Left kidney (tissue), 8 donors: ENCODE results near the gene COQ6. TPM values are rescaled to one million over a fixed set of nuclear protein-coding genes. Genes with fewer than 3 reads are reported as not detected.
"Not testable (repeated sequence)": the region's sequence is repeated elsewhere in the genome, so short reads cannot be mapped to it uniquely, and the experiment has no call there.

Experiments
- DNase-seq: peaks from one replicate; pipeline ENCODE4 v3.0.0-alpha.2; 2013
- long read RNA-seq, 8 donors: transcript quantifications; one replicate each; lab custom pipeline, GENCODE V29; 2026
- polyA plus RNA-seq: library from polyadenylated mRNA; unstranded; fragments of 120-200 nt; gene quantifications from one replicate; pipeline ENCODE4 v1.2.1, GENCODE V29; 2013; ENCODE audit not compliant: insufficient read length

The COQ6 gene
- polyA plus RNA-seq: 39.0 TPM
- long read RNA-seq, donor 1, transcript COQ6-201 (12 exons, 2,118 nt): major isoform, 8 of 17 reads
- long read RNA-seq, donor 1, partial matches to known transcripts: 8 of 17 reads
- long read RNA-seq, donor 1, other reads (novel, unspliced or antisense): 0 of 17 reads
- long read RNA-seq, donor 2, transcript COQ6-201 (12 exons, 2,118 nt): major isoform, 6 of 18 reads
- long read RNA-seq, donor 2, partial matches to known transcripts: 10 of 18 reads
- long read RNA-seq, donor 2, other reads (novel, unspliced or antisense): 0 of 18 reads
- long read RNA-seq, donor 3, transcript COQ6-201 (12 exons, 2,118 nt): major isoform, 5 of 36 reads
- long read RNA-seq, donor 3, partial matches to known transcripts: 29 of 36 reads
- long read RNA-seq, donor 3, other reads (novel, unspliced or antisense): 0 of 36 reads
- long read RNA-seq, donor 4: 0 reads
- long read RNA-seq, donor 5, transcript COQ6-201 (12 exons, 2,118 nt): major isoform, 7 of 9 reads
- long read RNA-seq, donor 5, partial matches to known transcripts: 0 of 9 reads
- long read RNA-seq, donor 5, other reads (novel, unspliced or antisense): 0 of 9 reads
- long read RNA-seq, donor 6, transcript COQ6-201 (12 exons, 2,118 nt): major isoform, 10 of 18 reads
- long read RNA-seq, donor 6, partial matches to known transcripts: 8 of 18 reads
- long read RNA-seq, donor 6, other reads (novel, unspliced or antisense): 0 of 18 reads
- long read RNA-seq, donor 7, transcript COQ6-201 (12 exons, 2,118 nt): major isoform, 9 of 13 reads
- long read RNA-seq, donor 7, partial matches to known transcripts: 0 of 13 reads
- long read RNA-seq, donor 7, other reads (novel, unspliced or antisense): 0 of 13 reads
- long read RNA-seq, donor 8, partial matches to known transcripts: 0 of 5 reads
- long read RNA-seq, donor 8, other reads (novel, unspliced or antisense): 0 of 5 reads

DNA sequence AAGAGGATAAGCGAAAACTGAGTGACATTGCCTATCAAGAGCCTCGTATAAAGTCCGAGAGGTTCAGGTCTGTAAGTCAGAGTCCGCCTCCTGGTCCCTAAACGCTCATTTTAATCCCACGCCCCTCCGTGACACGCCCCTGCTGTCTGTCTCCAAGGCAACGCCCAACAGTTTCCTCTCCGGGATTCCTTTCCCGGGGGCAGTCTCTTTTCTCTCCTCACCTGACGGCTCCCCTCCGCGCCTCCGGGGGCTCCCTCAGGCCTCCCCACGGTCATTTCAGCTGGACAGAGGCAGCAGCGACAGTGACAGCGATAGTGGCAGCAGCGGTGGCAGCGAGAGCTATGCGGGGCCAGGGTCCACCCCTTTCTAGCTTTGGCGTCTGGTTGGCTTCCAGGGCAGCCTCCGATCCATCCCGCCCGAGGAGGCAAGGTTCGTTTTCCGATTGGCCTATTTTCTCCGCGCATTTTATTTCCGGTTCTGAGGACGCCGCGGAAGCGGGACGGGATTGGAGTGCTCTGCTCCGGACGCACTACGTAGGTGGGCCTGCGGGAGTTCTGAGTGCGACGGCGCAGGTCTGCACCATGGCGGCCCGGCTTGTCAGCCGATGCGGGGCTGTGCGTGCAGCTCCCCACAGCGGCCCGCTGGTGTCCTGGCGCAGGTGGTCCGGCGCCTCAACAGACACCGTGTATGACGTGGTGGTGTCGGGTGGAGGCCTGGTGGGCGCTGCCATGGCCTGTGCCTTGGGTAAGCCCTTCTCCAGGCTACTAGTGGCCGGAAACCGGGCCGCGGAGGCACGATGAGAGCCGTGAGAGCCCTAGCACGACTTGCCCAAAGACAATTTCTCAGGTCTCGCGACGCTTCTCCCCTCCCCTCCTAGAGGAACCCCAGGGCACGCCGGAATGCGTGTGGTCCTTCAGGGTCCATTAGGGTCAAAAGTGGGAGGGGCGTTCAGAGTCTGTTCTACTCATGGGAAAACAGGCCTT lies at the start of gene COQ6, which contains the start of gene FAM161B:
TSS of gene COQ6 (plus strand) at position 551 of the 983 bp plus-strand sequence. CDS start at position 582, 31 bp downstream.
TSS of gene FAM161B (minus strand) at position 343 of the 983 bp plus-strand sequence. CDS start at position 275, 68 bp downstream.
- peak; percentile 97 for DNase-seq

- no peak for DNase-seq
Observed at GRCh38 chr14:73903028-73903427, 47.1 kb upstream of the COQ6 start.

- DNase-seq: no peak
Observed at GRCh38 chr14:73909681-73910080, 40.4 kb upstream of the COQ6 start.

DNA sequence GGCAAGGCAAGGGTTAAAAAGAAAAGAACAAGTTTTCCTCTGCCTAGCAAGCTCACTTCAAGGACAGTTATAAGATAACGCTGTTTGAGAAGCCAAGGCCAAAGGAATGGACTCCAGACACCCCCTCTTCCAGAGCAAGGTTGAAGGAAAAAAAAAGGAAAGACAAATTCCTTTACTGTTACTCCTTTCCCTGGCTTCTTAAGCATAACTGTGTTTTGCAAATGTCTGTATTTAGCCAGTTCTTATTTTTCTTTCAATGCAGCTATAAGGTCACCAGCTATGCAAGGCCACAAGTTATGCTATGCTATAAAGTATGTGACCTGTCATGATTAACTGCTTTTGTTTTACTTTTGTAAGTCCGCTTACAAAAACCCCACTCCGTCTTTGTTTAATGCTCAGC lies 36.8 kb upstream of the COQ6 start:
- no peak for DNase-seq

DNA sequence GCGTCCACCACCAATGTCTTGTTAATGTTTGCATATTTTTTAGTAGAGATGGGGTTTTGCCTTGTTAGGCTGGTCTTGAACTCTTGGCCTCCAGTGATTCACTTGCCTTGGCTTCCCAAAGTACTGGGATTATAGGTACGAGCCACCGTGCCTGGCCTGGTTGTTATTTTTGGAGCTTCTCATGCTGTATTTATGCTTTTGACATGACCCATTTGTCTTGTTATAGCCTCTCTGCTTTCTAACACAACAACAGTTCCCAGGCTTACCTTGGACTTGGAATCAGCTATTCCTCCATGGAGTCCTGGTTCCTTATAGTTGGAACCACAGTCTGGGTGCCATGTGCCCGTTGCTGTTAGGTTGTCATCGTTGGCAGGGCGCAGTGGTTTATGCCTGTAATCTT lies 33.8 kb upstream of the COQ6 start:
- DNase-seq: no peak

DNA sequence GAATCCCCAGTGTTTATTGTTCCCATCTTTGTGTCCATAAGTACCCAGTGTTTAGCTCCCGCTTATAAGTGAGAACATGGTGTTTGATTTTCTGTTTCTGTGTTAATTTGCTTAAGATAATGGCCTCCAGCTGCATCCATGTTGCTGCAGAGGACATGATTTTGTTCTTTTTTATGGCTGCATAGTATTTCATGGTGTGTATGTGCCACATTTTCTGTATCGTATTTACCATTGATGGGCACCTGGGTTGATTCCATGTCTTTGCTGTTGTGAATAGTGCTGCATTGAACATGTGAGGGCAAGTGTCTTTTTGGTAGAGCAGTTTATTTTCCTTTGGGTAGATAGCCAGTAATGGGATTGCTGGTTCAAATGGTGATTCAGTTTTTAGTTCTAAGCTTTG lies 30.6 kb upstream of the COQ6 start:
- DNase-seq: not testable (repeated sequence)

DNA sequence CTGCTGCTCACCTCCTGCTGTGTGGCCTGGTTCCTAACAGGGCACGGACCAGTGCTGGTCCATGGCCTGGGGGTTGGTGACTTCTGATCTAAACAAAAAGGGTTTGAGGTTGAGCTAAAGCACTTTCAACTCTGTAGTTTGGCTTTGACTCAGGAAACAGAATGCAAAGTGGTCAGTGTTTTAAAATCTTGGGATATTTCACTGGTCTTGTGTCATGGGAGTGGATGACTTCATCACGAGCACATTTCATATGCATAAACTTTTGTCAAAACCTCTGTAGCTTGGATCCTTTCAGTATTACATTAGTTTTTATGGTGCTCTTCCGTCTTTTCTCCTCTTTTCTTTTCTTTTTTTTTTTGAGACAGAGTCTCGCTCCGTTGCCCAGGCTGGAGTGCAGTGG lies 25.8 kb upstream of the COQ6 start:
- DNase-seq: no peak

DNA sequence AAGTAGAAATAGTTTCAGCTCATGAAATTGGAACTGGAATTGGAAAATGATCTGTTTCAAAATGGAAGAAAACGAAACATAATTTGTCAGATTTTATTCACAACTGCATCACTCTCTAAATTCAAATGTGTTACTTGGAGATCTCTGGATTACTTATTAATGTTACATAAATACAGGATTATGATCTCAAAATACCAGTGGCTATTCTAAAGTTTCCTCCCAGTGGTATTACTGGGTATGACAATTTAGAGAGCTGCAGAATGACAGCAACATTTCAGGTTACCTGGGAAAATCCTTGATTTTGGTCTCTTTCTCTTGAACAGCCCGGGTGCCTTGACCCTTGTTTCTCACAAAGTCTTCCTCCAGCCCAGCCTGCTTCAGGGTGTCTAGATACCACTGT lies 14.4 kb upstream of the COQ6 start:
- DNase-seq: no peak

DNA sequence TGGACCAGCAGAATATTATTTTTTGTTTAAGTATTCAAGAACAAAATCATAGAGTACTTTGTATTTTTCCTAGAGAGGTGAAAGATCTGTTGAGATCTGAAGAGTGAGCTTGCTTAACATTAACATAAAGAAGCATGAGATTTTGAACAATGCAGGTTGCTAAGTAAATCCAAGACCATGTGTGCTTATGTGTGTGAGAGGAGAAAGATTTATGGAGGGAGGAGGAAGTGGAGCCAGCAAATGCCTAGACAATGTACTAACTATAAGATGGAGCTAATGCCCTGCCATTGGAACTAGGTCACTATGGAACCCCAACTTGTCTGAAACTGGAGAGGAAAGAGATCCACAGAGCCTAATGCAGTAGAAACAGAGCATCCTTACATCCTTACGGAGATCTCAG lies 13.6 kb upstream of the COQ6 start:
- DNase-seq: no peak

- DNase-seq: no peak
Observed at GRCh38 chr14:73937012-73937411, 13.1 kb upstream of the COQ6 start.

DNA sequence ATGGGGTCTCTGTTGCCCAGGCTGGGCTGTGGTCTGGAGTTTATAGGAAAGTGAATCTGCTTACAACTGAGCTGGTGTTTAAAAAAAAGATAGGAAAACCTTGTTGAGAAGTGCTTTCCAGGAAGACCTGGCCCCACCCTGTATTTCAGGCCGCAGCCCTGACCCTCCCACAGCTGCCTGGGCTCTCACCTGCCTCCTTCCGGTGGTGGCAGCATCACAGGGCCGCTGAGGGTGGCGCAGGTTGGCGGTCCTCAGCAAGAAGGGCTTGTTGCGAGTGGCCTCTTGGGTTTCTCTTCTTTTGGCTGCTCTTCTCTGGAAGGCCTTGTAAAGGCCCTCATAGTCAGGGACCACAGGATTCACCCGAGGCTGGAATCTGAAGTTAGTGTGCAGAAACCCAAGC lies 7.9 kb upstream of the COQ6 start:
- DNase-seq: no peak

DNA sequence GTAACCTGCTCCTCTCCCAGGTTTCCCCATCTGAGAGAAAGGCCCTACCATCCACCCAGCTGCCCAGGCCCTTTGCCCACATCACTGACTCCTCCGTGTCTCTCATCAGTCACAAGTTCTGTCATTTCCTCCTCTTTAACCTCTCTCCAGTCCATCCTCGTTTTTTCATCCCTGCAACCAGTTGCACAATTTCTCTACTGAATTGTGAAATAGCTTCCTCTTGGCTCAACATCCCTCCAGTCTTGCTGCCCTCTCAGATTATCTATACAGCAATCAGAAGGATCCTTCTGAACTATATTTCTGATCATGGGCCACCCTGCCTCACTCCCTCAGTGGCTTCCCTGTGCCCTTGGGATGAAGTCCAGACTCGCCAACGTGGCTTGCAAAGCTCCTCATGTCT lies 7.0 kb upstream of the COQ6 start:
- DNase-seq: no peak

DNA sequence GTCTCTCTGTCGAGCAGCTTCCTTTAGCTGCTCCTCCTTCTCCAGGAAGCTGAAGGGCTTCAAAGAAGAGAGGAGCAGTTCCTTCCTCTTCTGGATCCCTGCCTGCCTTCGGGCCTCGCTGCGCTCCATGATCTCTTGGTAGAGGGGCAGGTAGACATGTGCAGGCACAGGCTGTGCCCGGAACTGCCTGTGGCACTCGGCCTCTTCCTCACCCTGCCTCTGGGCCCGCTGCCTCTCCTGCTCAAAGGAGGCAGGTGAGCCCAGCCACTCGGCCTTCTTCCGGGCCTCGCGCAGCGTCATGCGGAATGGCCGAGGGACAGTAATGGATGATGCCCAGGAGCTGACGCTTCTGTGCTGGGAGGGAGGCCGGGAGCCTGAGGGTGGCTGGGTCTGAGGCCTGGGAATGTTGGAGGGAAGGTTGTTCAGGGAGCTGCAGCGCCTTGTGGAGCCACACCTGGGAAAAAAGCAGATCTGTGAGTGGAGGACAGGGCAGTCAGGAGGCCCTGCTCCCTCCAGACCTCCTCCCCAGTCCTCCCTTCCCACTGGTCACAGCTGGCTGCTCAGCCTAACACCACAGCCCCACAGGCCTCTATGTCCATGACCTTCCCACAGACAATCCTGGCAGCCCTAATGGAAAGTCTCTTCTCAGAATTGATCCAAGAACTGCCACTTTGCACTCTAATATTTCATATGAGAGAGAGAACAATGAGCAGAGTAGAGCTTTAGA lies 5.5 kb upstream of the COQ6 start:
- no peak for DNase-seq

DNA sequence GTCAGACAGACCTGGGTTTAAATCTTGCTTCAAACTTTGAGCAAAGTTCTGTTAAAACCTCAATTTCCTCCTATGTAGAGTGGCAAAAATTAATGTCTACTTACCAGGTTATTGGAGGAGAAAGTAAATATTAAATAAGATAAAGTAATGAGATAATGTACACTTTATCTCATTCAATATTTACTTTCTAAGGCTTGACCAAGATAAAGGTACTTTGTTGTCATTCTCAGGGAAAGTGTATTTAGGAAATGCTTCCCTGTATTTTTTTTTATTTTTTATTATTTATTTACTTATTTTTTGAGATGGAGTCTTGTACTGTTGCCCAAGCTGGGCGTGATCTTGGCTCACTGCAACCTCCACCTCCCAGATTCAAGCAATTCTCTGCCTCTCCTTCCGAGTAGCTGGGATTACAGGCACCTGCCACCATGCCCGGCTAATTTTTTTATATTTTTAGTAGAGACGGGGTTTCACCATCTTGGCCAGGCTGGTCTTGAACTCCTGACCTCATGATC lies 4.9 kb upstream of the COQ6 start:
- no peak for DNase-seq

DNA sequence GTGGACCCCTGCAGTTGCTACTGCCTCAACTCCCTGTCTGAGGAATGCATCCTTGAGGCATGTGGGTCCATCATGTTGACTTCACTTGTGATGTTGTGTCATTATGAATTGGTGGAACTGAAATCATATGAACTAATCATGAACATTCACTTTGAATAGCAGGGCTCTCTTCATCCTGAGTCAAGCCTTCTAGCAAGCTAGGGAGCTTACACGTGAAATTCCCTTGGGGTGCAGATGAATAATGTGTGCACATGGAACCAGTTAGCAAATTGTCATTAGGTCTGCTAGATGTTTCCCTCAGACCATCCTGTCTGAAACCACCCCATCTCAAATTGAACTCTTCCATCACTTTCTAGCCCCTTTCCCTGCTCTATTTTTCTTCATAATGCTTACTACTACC lies 3.6 kb downstream of the COQ6 start:
- no peak for DNase-seq

DNA sequence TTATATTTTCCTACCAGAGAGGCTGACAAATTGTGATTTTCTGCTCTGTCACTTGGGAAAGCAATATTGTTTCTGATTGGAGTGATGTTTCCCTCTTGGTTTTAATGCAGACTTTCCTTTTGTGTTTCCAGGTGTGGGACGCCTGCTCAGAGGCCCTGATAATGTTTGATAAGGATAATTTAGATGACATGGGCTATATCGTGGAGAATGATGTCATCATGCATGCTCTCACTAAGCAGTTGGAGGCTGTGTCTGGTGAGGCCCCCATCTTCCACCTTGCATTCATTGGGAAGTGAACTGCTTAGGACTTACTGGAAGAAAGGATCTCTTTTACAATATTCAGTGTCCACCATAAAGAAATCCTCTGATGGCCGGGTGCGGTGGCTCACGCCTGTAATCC lies 5.6 kb downstream of the COQ6 start:
- no peak for DNase-seq

GRCh38 chr14:73958591-73958990 lies 8.5 kb downstream of the COQ6 start:
- no peak for DNase-seq

DNA sequence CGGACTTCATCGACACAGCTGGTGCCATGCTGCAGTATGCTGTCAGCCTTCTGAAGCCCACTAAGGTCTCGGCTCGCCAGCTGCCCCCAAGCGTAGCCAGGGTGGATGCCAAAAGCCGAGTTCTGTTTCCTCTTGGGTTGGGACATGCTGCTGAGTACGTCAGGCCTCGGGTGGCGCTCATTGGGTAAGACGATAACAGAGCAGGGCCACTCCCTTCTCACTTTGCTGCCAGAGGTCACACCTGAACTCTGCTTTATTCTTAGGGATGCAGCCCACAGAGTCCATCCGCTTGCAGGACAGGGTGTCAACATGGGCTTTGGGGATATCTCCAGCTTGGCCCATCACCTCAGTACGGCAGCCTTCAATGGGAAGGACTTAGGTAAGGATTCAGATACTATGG lies 11.1 kb downstream of the COQ6 start:
- DNase-seq: no peak

- no peak for DNase-seq
Observed at GRCh38 chr14:73965216-73965615, 15.1 kb downstream of the COQ6 start.

DNA sequence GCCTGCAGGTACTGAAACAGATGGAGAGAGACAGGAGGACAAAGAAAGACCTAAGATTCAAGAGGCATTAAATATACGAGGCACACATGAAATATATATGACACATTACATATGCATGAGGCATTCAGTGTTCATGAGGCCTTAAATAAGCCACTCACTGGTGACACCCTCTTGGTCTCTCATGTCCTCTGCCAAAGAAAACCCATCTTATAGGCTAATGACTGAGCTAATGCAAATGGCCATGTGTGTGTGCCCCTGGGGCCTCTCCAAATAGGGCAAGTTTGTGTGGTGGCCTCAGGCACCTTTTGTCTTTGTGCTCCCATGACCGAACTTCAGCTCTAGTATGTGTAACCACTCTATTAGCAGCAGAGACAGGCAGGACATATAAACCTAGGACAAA lies 18.8 kb downstream of the COQ6 start:
- no peak for DNase-seq

DNA sequence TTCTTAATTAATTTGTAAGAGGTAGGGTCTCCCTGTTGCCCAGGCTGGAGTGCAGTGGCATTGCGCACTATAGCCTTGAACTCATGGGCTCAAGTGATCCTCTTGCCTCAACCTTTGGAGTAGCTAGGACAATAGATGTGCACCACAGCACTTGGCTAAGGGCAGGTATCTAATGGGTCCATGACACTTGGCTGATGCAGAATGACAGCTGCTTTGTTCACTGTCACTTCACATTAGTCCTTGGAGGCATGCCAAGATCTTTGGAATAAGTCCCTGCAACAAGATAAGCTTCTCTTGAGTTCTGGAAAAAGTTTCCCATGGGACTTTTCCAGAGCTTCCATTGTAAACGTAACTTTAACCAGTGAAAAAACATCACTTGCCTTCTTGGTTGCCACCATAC lies 23.4 kb downstream of the COQ6 start:
- no peak for DNase-seq
